ENCODE results near the gene PRKCZ. TPM values are rescaled to one million over a fixed set of nuclear protein-coding genes. Genes with fewer than 3 reads are reported as not detected.

Gene PRKCZ
- total RNA-seq, 1 donor from 2014 or later: 7.8 TPM

- Mint-ChIP-seq H3K27ac (ENCODE audit: unreplicated experiment) (no peak overlapping the region), H3K9me3 (ENCODE audit: low read depth) (no peaks in the 10 kb centered on the region), H3K27me3 (ENCODE audit: low read depth) (no peaks in the 10 kb centered on the region), H3K36me3 (ENCODE audit: low read depth) (peaks cover 8% of the 10 kb centered on the region), H3K4me3 (ENCODE audit: unreplicated experiment) (peak overlapping the region; percentile 22), H3K4me1 (ENCODE audit: low read depth) (peaks cover 25% of the 10 kb centered on the region)
- peak; percentile 38 for TF ChIP-seq CTCF (IDR thresholded peaks at IDR 0.05)
- peak; percentile 92 for DNase-seq (ENCODE audit: low spot score)
Measured at GRCh38 chr1:2227346-2228156, 177.3 kb downstream of the PRKCZ start.

- Mint-ChIP-seq H3K27ac (ENCODE audit: unreplicated experiment) (peak within 1 kb of the TSS; percentile 98), H3K9me3 (ENCODE audit: low read depth) (no peaks in the 10 kb centered on the region), H3K4me3 (ENCODE audit: unreplicated experiment) (peak within 1 kb of the TSS; percentile 97), H3K36me3 (ENCODE audit: low read depth) (peaks cover 8% of the 10 kb centered on the region), H3K4me1 (ENCODE audit: low read depth) (peaks cover 30% of the 10 kb centered on the region), H3K27me3 (ENCODE audit: low read depth) (no peaks in the 10 kb centered on the region)
- DNase-seq (ENCODE audit: low spot score): no peak
- no peak for TF ChIP-seq CTCF (IDR thresholded peaks at IDR 0.05)
Measured at GRCh38 chr1:2228157-2228594, 178.0 kb downstream of the PRKCZ start, which contains the start of gene SKI. Gene SKI (plus strand): TSS chr1:2228319. CDS start chr1:2228767, 448 bp downstream.

GRCh38 chr1:2228694-2229036 is 178.5 kb downstream of the PRKCZ start:
- no peak for TF ChIP-seq CTCF (IDR thresholded peaks at IDR 0.05)
- Mint-ChIP-seq H3K4me3 (ENCODE audit: unreplicated experiment) (peak overlapping the region; percentile 97), H3K27me3 (ENCODE audit: low read depth) (no peaks in the 10 kb centered on the region), H3K4me1 (ENCODE audit: low read depth) (peaks cover 35% of the 10 kb centered on the region), H3K9me3 (ENCODE audit: low read depth) (no peaks in the 10 kb centered on the region), H3K27ac (ENCODE audit: unreplicated experiment) (peak overlapping the region; percentile 98), H3K36me3 (ENCODE audit: low read depth) (peaks cover 8% of the 10 kb centered on the region)
- peak; percentile 88 for DNase-seq (ENCODE audit: low spot score)

GRCh38 chr1:2229037-2229864 is 179.0 kb downstream of the PRKCZ start:
- Mint-ChIP-seq H3K27me3 (ENCODE audit: low read depth) (no peaks in the 10 kb centered on the region), H3K27ac (ENCODE audit: unreplicated experiment) (peak overlapping the region; percentile 98)
- TF ChIP-seq CTCF (IDR thresholded peaks at IDR 0.05): peak; percentile 39

More at GRCh38 chr1:2229037-2229864, 179.0 kb downstream of the PRKCZ start:
- H3K4me1 Mint-ChIP-seq (ENCODE audit: low read depth): peaks cover 41% of the 10 kb centered on the region
- no peak for DNase-seq (ENCODE audit: low spot score)
- H3K4me3 Mint-ChIP-seq (ENCODE audit: unreplicated experiment): peak overlapping the region; percentile 97
- peaks cover 8% of the 10 kb centered on the region for H3K36me3 Mint-ChIP-seq (ENCODE audit: low read depth)
- no peaks in the 10 kb centered on the region for H3K9me3 Mint-ChIP-seq (ENCODE audit: low read depth)

All from chondrocyte (in vitro differentiated cells).